Measurements from ENCODE around the gene EPHA7.

The EPHA7 gene

GRCh38 chr6:93323630-93324029 lies 95.7 kb downstream of the EPHA7 start:
- no peak for DNase-seq (ENCODE audit: low read depth)

GRCh38 chr6:93322651-93323050 lies 96.7 kb downstream of the EPHA7 start:
- DNase-seq (ENCODE audit: low read depth): no peak

- DNase-seq (ENCODE audit: low read depth): no peak
These were observed 100.1 kb downstream of the EPHA7 start for GRCh38 chr6:93319304-93319703.

- no peak for DNase-seq (ENCODE audit: low read depth)
These were observed 101.2 kb downstream of the EPHA7 start for GRCh38 chr6:93318121-93318520.

GRCh38 chr6:93317592-93317991 lies 101.8 kb downstream of the EPHA7 start:
- no peak for DNase-seq (ENCODE audit: low read depth)

GRCh38 chr6:93307505-93308409 lies 111.6 kb downstream of the EPHA7 start:
- no peak for DNase-seq (ENCODE audit: low read depth)

- no peak for DNase-seq (ENCODE audit: low read depth)
These were observed 114.3 kb downstream of the EPHA7 start for GRCh38 chr6:93305088-93305487.

GRCh38 chr6:93304505-93304904 lies 114.9 kb downstream of the EPHA7 start:
- no peak for DNase-seq (ENCODE audit: low read depth)

- DNase-seq (ENCODE audit: low read depth): no peak
These were observed 118.7 kb downstream of the EPHA7 start for GRCh38 chr6:93300661-93301060.

- DNase-seq (ENCODE audit: low read depth): no peak
These were observed 119.7 kb downstream of the EPHA7 start for GRCh38 chr6:93299622-93300021.

- DNase-seq (ENCODE audit: low read depth): no peak
These were observed 123.7 kb downstream of the EPHA7 start for GRCh38 chr6:93295631-93296030.

- no peak for DNase-seq (ENCODE audit: low read depth)
These were observed 124.5 kb downstream of the EPHA7 start for GRCh38 chr6:93294879-93295278.

GRCh38 chr6:93293872-93294271 lies 125.5 kb downstream of the EPHA7 start:
- no peak for DNase-seq (ENCODE audit: low read depth)

- DNase-seq (ENCODE audit: low read depth): no peak
These were observed 125.9 kb downstream of the EPHA7 start for GRCh38 chr6:93293460-93293859.

GRCh38 chr6:93282521-93283031 lies 136.8 kb downstream of the EPHA7 start:
- no peak for DNase-seq (ENCODE audit: low read depth)

GRCh38 chr6:93278241-93278640 lies 141.1 kb downstream of the EPHA7 start:
- DNase-seq (ENCODE audit: low read depth): no peak

GRCh38 chr6:93272896-93273295 lies 146.5 kb downstream of the EPHA7 start:
- no peak for DNase-seq (ENCODE audit: low read depth)

- no peak for DNase-seq (ENCODE audit: low read depth)
These were observed 147.1 kb downstream of the EPHA7 start for GRCh38 chr6:93272211-93272610.

GRCh38 chr6:93266116-93266817 lies 153.1 kb downstream of the EPHA7 start:
- no peak for DNase-seq (ENCODE audit: low read depth)

- DNase-seq (ENCODE audit: low read depth): no peak
These were observed 158.5 kb downstream of the EPHA7 start for GRCh38 chr6:93260881-93261280.

GRCh38 chr6:93259332-93259731 lies 160.0 kb downstream of the EPHA7 start:
- no peak for DNase-seq (ENCODE audit: low read depth)

GRCh38 chr6:93252930-93253329 lies 166.4 kb downstream of the EPHA7 start:
- no peak for DNase-seq (ENCODE audit: low read depth)

- no peak for DNase-seq (ENCODE audit: low read depth)
These were observed 170.7 kb downstream of the EPHA7 start for GRCh38 chr6:93248631-93249030.
